OCI-M2 (cell line): ENCODE measurements around the gene HSPA12A.

ENCODE experiments used
- DNase-seq: peaks from one replicate; lab custom pipeline; 2025; ENCODE audit not compliant: unreplicated experiment; lab: John Stamatoyannopoulos, UW

HSPA12A gene

GRCh38 chr10:116634126-116634975, 108.0 kb downstream of the HSPA12A start:
- no peak for DNase-seq

- no peak for DNase-seq
These were observed 109.2 kb downstream of the HSPA12A start for GRCh38 chr10:116633216-116633600.

- no peak for DNase-seq
These were observed 109.7 kb downstream of the HSPA12A start for GRCh38 chr10:116632596-116633215.

- DNase-seq, result no peak
These were observed 110.5 kb downstream of the HSPA12A start for GRCh38 chr10:116631871-116632295.

- no peak for DNase-seq
These were observed 112.3 kb downstream of the HSPA12A start for GRCh38 chr10:116630020-116630419.

- no peak for DNase-seq
These were observed 113.0 kb downstream of the HSPA12A start for GRCh38 chr10:116629340-116629739.

- no peak for DNase-seq
These were observed 114.9 kb downstream of the HSPA12A start for GRCh38 chr10:116627386-116627933.

GRCh38 chr10:116626815-116627214, 115.6 kb downstream of the HSPA12A start:
- DNase-seq, result no peak

GRCh38 chr10:116625845-116626244, 116.5 kb downstream of the HSPA12A start:
- no peak for DNase-seq

GRCh38 chr10:116621934-116622655, 120.3 kb downstream of the HSPA12A start:
- no peak for DNase-seq

- DNase-seq, result no peak
These were observed 120.9 kb downstream of the HSPA12A start for GRCh38 chr10:116621476-116621875.
